WERI-Rb-1 (cell line): ENCODE measurements around the gene DCST1.

ENCODE experiments used
- DNase-seq: peaks from one replicate; pipeline ENCODE4 v3.0.0-alpha.2; 2020
- H3K27ac ChIP-seq: fragments of 250-450 bp; sonication (Bioruptor Pico); 2 replicates; pipeline ENCODE4 v1.5.1; 2020; ENCODE audit warnings: mild to moderate bottlenecking, moderate library complexity
- H3K27me3 ChIP-seq: fragments of 250-450 bp; sonication (Bioruptor Pico); 2 replicates; pipeline ENCODE4 v1.5.1; 2021; ENCODE audit warnings: mild to moderate bottlenecking, low read depth, moderate library complexity; ENCODE audit not compliant: insufficient read depth, severe bottlenecking
- H3K36me3 ChIP-seq: fragments of 250-450 bp; sonication (Bioruptor Pico); 2 replicates; pipeline ENCODE4 v1.5.1; 2020; ENCODE audit warnings: mild to moderate bottlenecking, moderate library complexity
- H3K4me3 ChIP-seq: 2 replicates; pipeline ENCODE4 v1.5.1; 2011; ENCODE audit warnings: low read depth, mild to moderate bottlenecking, control low read depth, low read length
- H3K9me3 ChIP-seq: fragments of 250-450 bp; sonication (Bioruptor Pico); 2 replicates; pipeline ENCODE4 v1.5.1; 2021; ENCODE audit warnings: mild to moderate bottlenecking, moderate library complexity; ENCODE audit not compliant: severe bottlenecking
- TF ChIP-seq, protein P1 (sequence below): IDR thresholded peaks from 2 replicates; pipeline ENCODE4 v1.5.1; 2011; ENCODE audit warnings: low read depth, mild to moderate bottlenecking, control low read depth, inconsistent platforms, low read length

Gene DCST1

DNA sequence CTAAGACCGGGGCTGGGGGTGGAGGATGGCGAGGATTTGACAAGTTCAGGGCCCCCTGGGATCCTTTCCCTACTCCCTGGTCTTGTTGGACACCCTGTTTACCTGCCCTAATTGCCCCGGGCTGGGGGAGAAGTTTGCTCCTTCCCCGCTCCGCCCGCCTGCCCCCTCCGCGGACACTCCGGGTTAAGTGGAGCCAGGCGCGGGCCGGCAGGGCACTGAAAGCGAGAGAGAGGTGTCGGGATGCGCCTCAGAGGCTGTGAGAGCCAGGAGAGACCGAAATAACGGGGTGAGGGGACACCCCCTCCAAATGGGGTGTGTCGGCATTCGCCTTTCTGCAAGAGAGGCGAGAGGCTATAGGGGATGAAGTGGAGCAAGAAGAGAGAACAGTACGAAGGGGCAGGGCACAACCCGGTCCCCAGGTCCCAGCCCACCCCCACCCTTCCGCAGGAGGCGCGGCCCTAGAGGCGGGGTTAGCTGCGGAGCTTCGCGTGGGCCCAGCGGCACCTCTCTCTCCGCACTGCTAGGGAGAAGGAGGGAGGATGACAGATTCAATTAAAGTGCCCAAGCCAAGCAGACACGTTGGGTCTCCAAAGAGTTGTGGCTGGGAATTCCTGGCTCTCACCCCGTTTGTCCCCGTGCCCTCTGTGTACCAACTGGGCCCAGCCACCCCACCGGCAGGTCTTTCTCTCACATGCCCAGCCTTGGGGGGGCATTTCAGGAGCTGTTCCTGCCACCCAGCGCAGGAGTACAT is 48.9 kb downstream of the DCST1 start:
- Histone ChIP-seq H3K27me3 (peaks cover 36% of the 10 kb centered on the region), H3K9me3 (no peaks in the 10 kb centered on the region), H3K4me3 (peak overlapping the region; percentile 2; the same call in 1 of the 2 replicates), H3K36me3 (no peaks in the 10 kb centered on the region), H3K27ac (no peak overlapping the region)
- peak; percentile 67 for DNase-seq
- TF ChIP-seq, protein P1, sequence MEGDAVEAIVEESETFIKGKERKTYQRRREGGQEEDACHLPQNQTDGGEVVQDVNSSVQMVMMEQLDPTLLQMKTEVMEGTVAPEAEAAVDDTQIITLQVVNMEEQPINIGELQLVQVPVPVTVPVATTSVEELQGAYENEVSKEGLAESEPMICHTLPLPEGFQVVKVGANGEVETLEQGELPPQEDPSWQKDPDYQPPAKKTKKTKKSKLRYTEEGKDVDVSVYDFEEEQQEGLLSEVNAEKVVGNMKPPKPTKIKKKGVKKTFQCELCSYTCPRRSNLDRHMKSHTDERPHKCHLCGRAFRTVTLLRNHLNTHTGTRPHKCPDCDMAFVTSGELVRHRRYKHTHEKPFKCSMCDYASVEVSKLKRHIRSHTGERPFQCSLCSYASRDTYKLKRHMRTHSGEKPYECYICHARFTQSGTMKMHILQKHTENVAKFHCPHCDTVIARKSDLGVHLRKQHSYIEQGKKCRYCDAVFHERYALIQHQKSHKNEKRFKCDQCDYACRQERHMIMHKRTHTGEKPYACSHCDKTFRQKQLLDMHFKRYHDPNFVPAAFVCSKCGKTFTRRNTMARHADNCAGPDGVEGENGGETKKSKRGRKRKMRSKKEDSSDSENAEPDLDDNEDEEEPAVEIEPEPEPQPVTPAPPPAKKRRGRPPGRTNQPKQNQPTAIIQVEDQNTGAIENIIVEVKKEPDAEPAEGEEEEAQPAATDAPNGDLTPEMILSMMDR, result no peak

DNA sequence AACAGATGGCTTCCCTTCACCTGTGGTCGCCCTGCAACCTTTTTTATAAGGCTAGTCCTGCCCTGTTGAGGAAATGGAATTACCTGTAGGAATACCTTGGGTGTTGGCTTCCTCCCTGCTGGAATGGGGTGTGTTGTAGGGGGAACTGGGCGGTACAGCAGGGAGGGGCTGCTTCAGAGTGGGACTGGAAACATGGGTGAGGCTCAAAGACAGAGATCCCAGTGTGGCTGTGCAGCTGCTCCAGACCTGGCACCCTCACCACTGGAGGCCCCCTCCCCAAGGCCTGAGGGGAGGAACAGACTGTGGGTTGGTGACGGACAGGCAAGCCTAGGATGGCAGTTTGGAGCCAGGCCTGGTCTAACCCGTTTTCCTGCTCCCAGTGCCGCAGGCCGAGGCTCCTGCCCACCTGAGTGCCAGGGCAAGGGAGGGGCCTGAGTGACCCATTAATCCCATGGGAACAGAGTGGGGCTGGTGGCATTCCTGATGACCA is 49.5 kb downstream of the DCST1 start:
- no peak for DNase-seq
- no peak overlapping the region for H3K27ac ChIP-seq
- H3K27me3 ChIP-seq, result peaks cover 36% of the 10 kb centered on the region
- no peaks in the 10 kb centered on the region for H3K36me3 ChIP-seq
- TF ChIP-seq, protein P1, result no peak
- H3K4me3 ChIP-seq, result no peak overlapping the region
- no peaks in the 10 kb centered on the region for H3K9me3 ChIP-seq

DNA sequence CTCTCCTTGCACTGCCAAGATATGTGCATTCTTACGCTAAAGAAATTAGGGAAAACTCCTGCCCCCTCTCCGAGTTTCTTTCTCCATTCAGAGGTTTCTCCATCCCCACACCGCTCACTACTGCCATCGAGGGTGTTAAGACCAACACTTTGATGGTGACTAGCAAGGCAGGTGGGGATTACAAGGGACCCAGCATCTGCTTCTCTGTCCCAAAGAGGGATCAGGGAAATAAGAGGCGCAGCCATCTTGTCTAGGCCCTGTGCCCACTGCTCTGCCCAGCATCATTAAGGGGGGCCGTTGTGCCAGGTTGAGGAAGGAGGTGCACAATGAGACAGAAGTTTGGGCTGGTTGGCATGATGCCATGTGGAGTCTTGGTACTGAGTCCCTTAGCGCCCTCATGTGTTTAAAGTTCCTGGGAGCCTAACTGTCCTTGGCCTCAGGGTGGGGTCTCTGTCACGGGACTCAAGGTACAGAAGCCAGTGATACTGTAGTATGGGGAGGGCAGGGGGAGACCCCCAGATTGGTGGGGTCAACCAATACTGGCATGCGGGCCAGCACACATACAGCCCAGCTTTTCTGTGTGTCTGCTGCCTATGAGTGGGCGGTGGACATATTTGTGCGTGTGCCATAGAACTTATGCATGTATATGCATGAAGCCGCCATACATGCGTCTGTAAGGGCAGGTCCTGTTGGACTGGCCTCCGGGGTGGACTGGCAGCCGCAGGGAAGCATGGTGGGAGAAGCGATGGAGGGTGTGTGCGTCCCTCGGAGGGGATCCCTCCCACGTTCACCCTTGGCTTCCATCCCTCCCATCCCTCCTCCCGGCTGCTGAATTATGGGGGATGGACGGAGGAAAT is 50.5 kb downstream of the DCST1 start:
- TF ChIP-seq, protein P1, result peak; percentile 68; the same call in 1 of the 2 replicates
- DNase-seq, result peak; percentile 66
- H3K4me3 ChIP-seq, result peak overlapping the region; percentile 53
- no peaks in the 10 kb centered on the region for H3K9me3 ChIP-seq
- H3K36me3 ChIP-seq, result no peaks in the 10 kb centered on the region
- peak overlapping the region; percentile 53 for H3K27ac ChIP-seq
- peaks cover 33% of the 10 kb centered on the region for H3K27me3 ChIP-seq

DNA sequence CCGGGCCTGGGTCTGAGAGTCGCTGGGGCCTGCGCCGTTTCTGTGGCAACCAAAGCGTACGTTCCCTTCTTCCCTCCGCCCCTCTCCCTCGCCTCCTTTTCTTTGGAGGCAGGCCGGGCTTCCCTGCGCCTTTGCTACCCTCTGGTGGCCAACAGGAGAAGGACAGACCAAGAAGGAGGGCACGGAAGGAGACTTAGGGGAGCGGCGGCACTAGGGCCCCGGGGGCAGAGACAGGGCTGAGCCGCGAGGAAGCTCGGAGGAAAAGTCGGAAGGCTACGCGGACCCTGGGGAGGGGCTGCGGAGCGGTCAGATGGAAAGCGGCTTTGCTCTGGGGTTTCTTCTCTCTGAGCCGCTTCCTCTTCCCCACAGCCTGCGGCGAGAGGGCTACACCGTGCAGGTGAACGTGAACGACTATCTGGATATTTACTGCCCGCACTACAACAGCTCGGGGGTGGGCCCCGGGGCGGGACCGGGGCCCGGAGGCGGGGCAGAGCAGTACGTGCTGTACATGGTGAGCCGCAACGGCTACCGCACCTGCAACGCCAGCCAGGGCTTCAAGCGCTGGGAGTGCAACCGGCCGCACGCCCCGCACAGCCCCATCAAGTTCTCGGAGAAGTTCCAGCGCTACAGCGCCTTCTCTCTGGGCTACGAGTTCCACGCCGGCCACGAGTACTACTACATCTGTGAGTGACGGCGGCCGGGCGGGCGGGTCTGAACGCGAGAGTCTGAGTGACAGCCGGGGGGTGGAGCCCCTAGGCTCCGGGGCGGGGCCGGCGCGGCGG is 51.3 kb downstream of the DCST1 start:
- H3K27ac ChIP-seq, result peak overlapping the region; percentile 53
- TF ChIP-seq, protein P1, result peak; percentile 98
- peaks cover 24% of the 10 kb centered on the region for H3K27me3 ChIP-seq
- H3K36me3 ChIP-seq, result no peaks in the 10 kb centered on the region
- DNase-seq, result peak; percentile 100
- H3K9me3 ChIP-seq, result no peaks in the 10 kb centered on the region
- peak overlapping the region; percentile 53 for H3K4me3 ChIP-seq

DNA sequence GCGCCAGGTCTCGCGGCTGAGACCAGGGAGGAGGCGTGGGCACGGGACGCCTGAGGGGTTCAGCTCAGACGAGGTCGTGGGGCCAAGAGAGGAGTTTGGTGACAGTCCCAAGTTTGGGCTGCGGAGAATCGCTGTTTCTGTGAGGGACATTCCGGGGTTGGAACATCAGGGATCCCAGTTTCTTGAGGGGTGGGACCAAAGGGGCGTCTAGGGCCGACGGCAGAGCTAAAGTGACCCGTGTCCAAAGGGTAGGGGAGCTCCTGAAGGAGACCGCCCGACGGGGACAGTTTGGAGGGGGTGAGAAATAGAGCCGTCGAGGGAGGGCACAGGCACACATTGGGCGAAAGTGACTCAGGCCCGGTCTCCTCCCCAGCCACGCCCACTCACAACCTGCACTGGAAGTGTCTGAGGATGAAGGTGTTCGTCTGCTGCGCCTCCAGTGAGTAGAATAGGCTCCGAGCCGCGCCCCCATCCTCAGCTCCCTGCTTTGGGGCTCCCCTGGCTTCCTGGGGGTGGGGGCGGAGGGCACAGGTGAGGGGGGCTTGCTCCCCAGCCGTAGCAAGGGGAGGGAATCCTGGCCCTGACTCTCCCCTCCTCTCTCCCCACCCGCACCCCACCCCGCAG is 52.0 kb downstream of the DCST1 start:
- no peaks in the 10 kb centered on the region for H3K36me3 ChIP-seq
- TF ChIP-seq, protein P1, result no peak
- H3K27me3 ChIP-seq, result peaks cover 18% of the 10 kb centered on the region
- H3K4me3 ChIP-seq, result peak overlapping the region; percentile 53
- peak overlapping the region; percentile 53 for H3K27ac ChIP-seq
- H3K9me3 ChIP-seq, result no peaks in the 10 kb centered on the region
- peak; percentile 72 for DNase-seq
